ENCODE data around the gene NR1H3.

Gene NR1H3

GRCh38 chr11:47302853-47303252, 45.1 kb downstream of the NR1H3 start:
- H3K36me3 ChIP-seq (ENCODE audit: control insufficient read depth, insufficient read depth, low read length), result no peaks in the 10 kb centered on the region

GRCh38 chr11:47305734-47306483, 48.1 kb downstream of the NR1H3 start:
- Histone ChIP-seq H3K4me3 (ENCODE audit: low read length) (no peak overlapping the region), H3K36me3 (ENCODE audit: control insufficient read depth, insufficient read depth, low read length) (peaks cover 5% of the 10 kb centered on the region), H3K9ac (ENCODE audit: low read length) (no peak overlapping the region), H3K27ac (ENCODE audit: low read depth, low read length) (no peak overlapping the region), H3K56ac (ENCODE audit: low read length) (no peak overlapping the region), H3K23ac (ENCODE audit: low read length) (no peak overlapping the region), H2BK5ac (ENCODE audit: low read length) (no peak overlapping the region), H3K18ac (ENCODE audit: low read length) (no peak overlapping the region), H3K27me3 (ENCODE audit: insufficient read depth, low read length, poor library complexity) (no peaks in the 10 kb centered on the region), H3K79me2 (ENCODE audit: control insufficient read depth, insufficient read depth, low read length) (no peaks in the 10 kb centered on the region), H2BK15ac (replicated peaks; ENCODE audit: low read depth) (no peak overlapping the region), H2AK5ac (ENCODE audit: low read length) (no peak overlapping the region), H3K4me1 (ENCODE audit: control insufficient read depth, low read depth, low read length) (no peaks in the 10 kb centered on the region), H3K4me2 (ENCODE audit: low read length) (no peak overlapping the region), H3K79me1 (ENCODE audit: low read length) (no peaks in the 10 kb centered on the region), H4K8ac (ENCODE audit: low read depth, low read length) (no peak overlapping the region), H3K4ac (ENCODE audit: low read depth, low read length) (no peak overlapping the region), H2BK120ac (ENCODE audit: low read depth, low read length) (no peak overlapping the region), H4K5ac (ENCODE audit: low read length) (no peak overlapping the region)
- no peak for DNase-seq
- no CpG with 5 or more reads among the region's 3 CpGs for WGBS (ENCODE audit: extremely low coverage, insufficient coverage, low lambda C conversion rate)

More at GRCh38 chr11:47302853-47303252, 45.1 kb downstream of the NR1H3 start:
- no peaks in the 10 kb centered on the region for H3K27me3 ChIP-seq (ENCODE audit: insufficient read depth, low read length, poor library complexity)
- H4K5ac ChIP-seq (ENCODE audit: low read length), result no peak overlapping the region
- H3K4ac ChIP-seq (ENCODE audit: low read depth, low read length), result no peak overlapping the region
- H4K8ac ChIP-seq (ENCODE audit: low read depth, low read length), result no peak overlapping the region
- H3K27ac ChIP-seq (ENCODE audit: low read depth, low read length), result no peak overlapping the region
- no peak overlapping the region for H2BK5ac ChIP-seq (ENCODE audit: low read length)
- DNase-seq, result no peak
- no peaks in the 10 kb centered on the region for H3K4me1 ChIP-seq (ENCODE audit: control insufficient read depth, low read depth, low read length)
- no peak overlapping the region for H3K4me3 ChIP-seq (ENCODE audit: low read length)
- H2AK5ac ChIP-seq (ENCODE audit: low read length), result no peak overlapping the region
- no peak overlapping the region for H3K9ac ChIP-seq (ENCODE audit: low read length)
- no peak overlapping the region for H2BK15ac ChIP-seq (replicated peaks; ENCODE audit: low read depth)
- H3K4me2 ChIP-seq (ENCODE audit: low read length), result no peak overlapping the region
- no peak overlapping the region for H3K18ac ChIP-seq (ENCODE audit: low read length)
- H2BK120ac ChIP-seq (ENCODE audit: low read depth, low read length), result no peak overlapping the region
- no peaks in the 10 kb centered on the region for H3K79me1 ChIP-seq (ENCODE audit: low read length)
- no CpG with 5 or more reads among the region's 1 CpG for WGBS (ENCODE audit: extremely low coverage, insufficient coverage, low lambda C conversion rate)
- no peaks in the 10 kb centered on the region for H3K79me2 ChIP-seq (ENCODE audit: control insufficient read depth, insufficient read depth, low read length)
- H3K56ac ChIP-seq (ENCODE audit: low read length), result no peak overlapping the region
- no peak overlapping the region for H3K23ac ChIP-seq (ENCODE audit: low read length)

- H2BK5ac ChIP-seq (ENCODE audit: low read length), result no peak overlapping the region
- H4K8ac ChIP-seq (ENCODE audit: low read depth, low read length), result no peak overlapping the region
- no peak overlapping the region for H2AK5ac ChIP-seq (ENCODE audit: low read length)
- no peaks in the 10 kb centered on the region for H3K27me3 ChIP-seq (ENCODE audit: insufficient read depth, low read length, poor library complexity)
- no peak overlapping the region for H2BK15ac ChIP-seq (replicated peaks; ENCODE audit: low read depth)
- no peak overlapping the region for H3K4me2 ChIP-seq (ENCODE audit: low read length)
- no peak overlapping the region for H3K9ac ChIP-seq (ENCODE audit: low read length)
- no peaks in the 10 kb centered on the region for H3K4me1 ChIP-seq (ENCODE audit: control insufficient read depth, low read depth, low read length)
- no peak for DNase-seq
- H3K18ac ChIP-seq (ENCODE audit: low read length), result no peak overlapping the region
- no peak overlapping the region for H3K56ac ChIP-seq (ENCODE audit: low read length)
- no peak overlapping the region for H3K27ac ChIP-seq (ENCODE audit: low read depth, low read length)
- peaks cover 5% of the 10 kb centered on the region for H3K36me3 ChIP-seq (ENCODE audit: control insufficient read depth, insufficient read depth, low read length)
- no peak overlapping the region for H3K23ac ChIP-seq (ENCODE audit: low read length)
- no CpG with 5 or more reads among the region's 1 CpG for WGBS (ENCODE audit: extremely low coverage, insufficient coverage, low lambda C conversion rate)
- H3K79me1 ChIP-seq (ENCODE audit: low read length), result no peaks in the 10 kb centered on the region
- no peak overlapping the region for H3K4ac ChIP-seq (ENCODE audit: low read depth, low read length)
- H3K4me3 ChIP-seq (ENCODE audit: low read length), result no peak overlapping the region
- no peak overlapping the region for H2BK120ac ChIP-seq (ENCODE audit: low read depth, low read length)
- H3K79me2 ChIP-seq (ENCODE audit: control insufficient read depth, insufficient read depth, low read length), result no peaks in the 10 kb centered on the region
- H4K5ac ChIP-seq (ENCODE audit: low read length), result no peak overlapping the region
These were observed 48.7 kb downstream of the NR1H3 start for GRCh38 chr11:47306484-47306844.

GRCh38 chr11:47308050-47308823, 50.4 kb downstream of the NR1H3 start:
- H3K23ac ChIP-seq (ENCODE audit: low read length), result no peak overlapping the region
- H3K4ac ChIP-seq (ENCODE audit: low read depth, low read length), result no peak overlapping the region
- H3K4me2 ChIP-seq (ENCODE audit: low read length), result no peak overlapping the region
- no peak overlapping the region for H2BK15ac ChIP-seq (replicated peaks; ENCODE audit: low read depth)
- H3K79me2 ChIP-seq (ENCODE audit: control insufficient read depth, insufficient read depth, low read length), result no peaks in the 10 kb centered on the region
- peaks cover 7% of the 10 kb centered on the region for H3K36me3 ChIP-seq (ENCODE audit: control insufficient read depth, insufficient read depth, low read length)
- H3K4me1 ChIP-seq (ENCODE audit: control insufficient read depth, low read depth, low read length), result no peaks in the 10 kb centered on the region
- H3K79me1 ChIP-seq (ENCODE audit: low read length), result no peaks in the 10 kb centered on the region
- WGBS (ENCODE audit: extremely low coverage, insufficient coverage, low lambda C conversion rate), result no CpG with 5 or more reads among the region's 6 CpGs
- H3K9ac ChIP-seq (ENCODE audit: low read length), result no peak overlapping the region
- H3K27me3 ChIP-seq (ENCODE audit: insufficient read depth, low read length, poor library complexity), result no peaks in the 10 kb centered on the region
- no peak overlapping the region for H3K27ac ChIP-seq (ENCODE audit: low read depth, low read length)
- H3K56ac ChIP-seq (ENCODE audit: low read length), result no peak overlapping the region
- H4K8ac ChIP-seq (ENCODE audit: low read depth, low read length), result no peak overlapping the region
- no peak for DNase-seq
- H4K5ac ChIP-seq (ENCODE audit: low read length), result no peak overlapping the region
- H2BK5ac ChIP-seq (ENCODE audit: low read length), result no peak overlapping the region
- H3K18ac ChIP-seq (ENCODE audit: low read length), result no peak overlapping the region
- H2AK5ac ChIP-seq (ENCODE audit: low read length), result no peak overlapping the region
- no peak overlapping the region for H3K4me3 ChIP-seq (ENCODE audit: low read length)
- H2BK120ac ChIP-seq (ENCODE audit: low read depth, low read length), result no peak overlapping the region

GRCh38 chr11:47314992-47315391, 57.2 kb downstream of the NR1H3 start:
- H3K9ac ChIP-seq (ENCODE audit: low read length), result no peak overlapping the region
- H4K5ac ChIP-seq (ENCODE audit: low read length), result no peak overlapping the region
- no peak overlapping the region for H3K27ac ChIP-seq (ENCODE audit: low read depth, low read length)
- no peaks in the 10 kb centered on the region for H3K79me1 ChIP-seq (ENCODE audit: low read length)
- no peak overlapping the region for H2BK120ac ChIP-seq (ENCODE audit: low read depth, low read length)
- H3K4me3 ChIP-seq (ENCODE audit: low read length), result no peak overlapping the region
- DNase-seq, result no peak
- H3K23ac ChIP-seq (ENCODE audit: low read length), result no peak overlapping the region
- H3K4ac ChIP-seq (ENCODE audit: low read depth, low read length), result no peak overlapping the region
- no peaks in the 10 kb centered on the region for H3K4me1 ChIP-seq (ENCODE audit: control insufficient read depth, low read depth, low read length)
- no peak overlapping the region for H2BK5ac ChIP-seq (ENCODE audit: low read length)
- H3K18ac ChIP-seq (ENCODE audit: low read length), result no peak overlapping the region
- no peak overlapping the region for H3K56ac ChIP-seq (ENCODE audit: low read length)
- no peak overlapping the region for H3K4me2 ChIP-seq (ENCODE audit: low read length)
- H2BK15ac ChIP-seq (replicated peaks; ENCODE audit: low read depth), result no peak overlapping the region
- peaks cover 2% of the 10 kb centered on the region for H3K36me3 ChIP-seq (ENCODE audit: control insufficient read depth, insufficient read depth, low read length)
- WGBS (ENCODE audit: extremely low coverage, insufficient coverage, low lambda C conversion rate), result no CpG with 5 or more reads among the region's 5 CpGs
- H4K8ac ChIP-seq (ENCODE audit: low read depth, low read length), result no peak overlapping the region
- no peaks in the 10 kb centered on the region for H3K79me2 ChIP-seq (ENCODE audit: control insufficient read depth, insufficient read depth, low read length)
- H3K27me3 ChIP-seq (ENCODE audit: insufficient read depth, low read length, poor library complexity), result no peaks in the 10 kb centered on the region
- H2AK5ac ChIP-seq (ENCODE audit: low read length), result no peak overlapping the region

Measured in mesendoderm (in vitro differentiated cells).